ENCODE data around the gene CNTNAP3.
"Not testable (repeated sequence)": the region's sequence is repeated elsewhere in the genome, so short reads cannot be mapped to it uniquely, and the experiment has no call there.

GRCh38 chr9:39073537-39073936, 214.4 kb downstream of the CNTNAP3 start:
- TF ChIP-seq POLR2A (IDR thresholded peaks at IDR 0.05) = not testable (repeated sequence)
- TF ChIP-seq, protein P1, sequence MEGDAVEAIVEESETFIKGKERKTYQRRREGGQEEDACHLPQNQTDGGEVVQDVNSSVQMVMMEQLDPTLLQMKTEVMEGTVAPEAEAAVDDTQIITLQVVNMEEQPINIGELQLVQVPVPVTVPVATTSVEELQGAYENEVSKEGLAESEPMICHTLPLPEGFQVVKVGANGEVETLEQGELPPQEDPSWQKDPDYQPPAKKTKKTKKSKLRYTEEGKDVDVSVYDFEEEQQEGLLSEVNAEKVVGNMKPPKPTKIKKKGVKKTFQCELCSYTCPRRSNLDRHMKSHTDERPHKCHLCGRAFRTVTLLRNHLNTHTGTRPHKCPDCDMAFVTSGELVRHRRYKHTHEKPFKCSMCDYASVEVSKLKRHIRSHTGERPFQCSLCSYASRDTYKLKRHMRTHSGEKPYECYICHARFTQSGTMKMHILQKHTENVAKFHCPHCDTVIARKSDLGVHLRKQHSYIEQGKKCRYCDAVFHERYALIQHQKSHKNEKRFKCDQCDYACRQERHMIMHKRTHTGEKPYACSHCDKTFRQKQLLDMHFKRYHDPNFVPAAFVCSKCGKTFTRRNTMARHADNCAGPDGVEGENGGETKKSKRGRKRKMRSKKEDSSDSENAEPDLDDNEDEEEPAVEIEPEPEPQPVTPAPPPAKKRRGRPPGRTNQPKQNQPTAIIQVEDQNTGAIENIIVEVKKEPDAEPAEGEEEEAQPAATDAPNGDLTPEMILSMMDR (IDR thresholded peaks at IDR 0.05) = not testable (repeated sequence)
